Common myeloid progenitor, CD34-positive (primary cell): ENCODE measurements around the gene UBR2.

ENCODE experiments used
- CTCF ChIA-PET: fragments of 350-600 bp; sonication (Branson Sonifier 250); formaldehyde crosslinking; loops from one replicate; lab custom pipeline; 2021; ENCODE audit warnings: antibody characterized with exemption; lab: Charles Lee
- POLR2A ChIA-PET: fragments of 350-600 bp; sonication (Branson Sonifier 250); formaldehyde crosslinking; loops from one replicate; lab custom pipeline; 2021; ENCODE audit warnings: antibody characterized with exemption; lab: Charles Lee
- DNase-seq, 3 donors: peaks; one replicate each; pipeline versions ENCODE4 v3.0.0 to v3.0.0-alpha.2; 2013
- H3K27ac ChIP-seq, 2 experiments: 1 replicate in 1 of 2; 2 replicates in 1 of 2; pipeline ENCODE4 v1.7.0; 2013; ENCODE audit warnings: inconsistent platforms in 2 of 2, low read length in 2 of 2, mild to moderate bottlenecking in 2 of 2, low read depth in 1 of 2, moderate library complexity in 1 of 2; ENCODE audit not compliant: severe bottlenecking in 2 of 2, insufficient read depth in 1 of 2, poor library complexity in 1 of 2
- H3K27me3 ChIP-seq, 5 experiments: replicated peaks in 2 of 5; 1 replicate in 3 of 5; 2 replicates in 2 of 5; pipeline versions ENCODE4 v1.6.1 to v1.7.0; 2013; ENCODE audit warnings: low read length in 4 of 5, mild to moderate bottlenecking in 2 of 5, moderate library complexity in 2 of 5, inconsistent platforms in 1 of 5; ENCODE audit not compliant: insufficient read depth in 5 of 5, control insufficient read depth in 4 of 5
- H3K36me3 ChIP-seq, 4 experiments: 1 replicate in 2 of 4; 2 replicates in 2 of 4; pipeline versions ENCODE4 v1.6.1 to v1.7.0; 2013; ENCODE audit warnings: low read length in 3 of 4, control low read depth in 1 of 4, mild to moderate bottlenecking in 1 of 4; ENCODE audit not compliant: control insufficient read depth in 4 of 4, insufficient read depth in 4 of 4
- H3K4me1 ChIP-seq, 4 experiments: 1 replicate in 3 of 4; 2 replicates in 1 of 4; pipeline versions ENCODE4 v1.6.1 to v1.7.1; 2013; ENCODE audit warnings: low read length in 3 of 4, mild to moderate bottlenecking in 3 of 4, control low read depth in 1 of 4, inconsistent platforms in 1 of 4, moderate library complexity in 1 of 4; ENCODE audit not compliant: control insufficient read depth in 4 of 4, insufficient read depth in 4 of 4; ENCODE audit errors: control extremely low read depth in 1 of 4
- H3K4me3 ChIP-seq, 7 experiments: 1 replicate in 4 of 7; 2 replicates in 3 of 7; pipeline versions ENCODE4 v1.5.1 to v1.7.0; 2013; ENCODE audit warnings: mild to moderate bottlenecking in 7 of 7, low read length in 6 of 7, moderate library complexity in 6 of 7, inconsistent platforms in 2 of 7, low read depth in 2 of 7, control low read depth in 1 of 7; ENCODE audit not compliant: insufficient read depth in 4 of 7, control insufficient read depth in 1 of 7; ENCODE audit errors: extremely low read depth in 1 of 7
- H3K9me3 ChIP-seq, 5 experiments: 1 replicate in 4 of 5; 2 replicates in 1 of 5; pipeline versions ENCODE4 v1.6.1 to v1.7.1; 2013; ENCODE audit warnings: low read length in 4 of 5, mild to moderate bottlenecking in 2 of 5, inconsistent platforms in 1 of 5, low read depth in 1 of 5, moderate library complexity in 1 of 5; ENCODE audit not compliant: control insufficient read depth in 4 of 5, insufficient read depth in 2 of 5; ENCODE audit errors: control extremely low read depth in 1 of 5
- WGBS: methylation state at CpG from one replicate; pipeline ENCODE4 v1.1.5; 2013; ENCODE audit not compliant: insufficient coverage; 5-methylcytosine and 5-hydroxymethylcytosine counted together

Gene UBR2

GRCh38 chr6:42740725-42741124, 176.9 kb downstream of the UBR2 start:
- H3K27me3 ChIP-seq: no peaks in the 10 kb centered on the region
- H3K4me1 ChIP-seq: peaks cover 12 to 38% (median 35%) of the 10 kb centered on the region in 4 experiments
- POLR2A ChIA-PET: interaction anchor here (1.0 kb wide), 1 partner anchor 14 kb away, joined by 4 read pairs; no protein-coding TSS in a partner anchor
- WGBS: 100% methylated on average over 2 of the region's 3 CpGs
- CTCF ChIA-PET: interaction anchor here (0.6 to 8.3 kb wide), 6 partner anchors 13 to 110 kb away, joined by 3 to 61 read pairs (median 4); no protein-coding TSS in a partner anchor
- H3K4me3 ChIP-seq: no peak overlapping the region
- no peaks in the 10 kb centered on the region for H3K9me3 ChIP-seq
- DNase-seq: no peak
- H3K36me3 ChIP-seq: no peaks in the 10 kb centered on the region
- H3K27ac ChIP-seq: no peak overlapping the region

- 70% methylated on average over 4 of the region's 5 CpGs for WGBS
- ChIA-PET CTCF (interaction anchor here (0.6 to 8.3 kb wide), 5 partner anchors 14 to 81 kb away, joined by 3 to 61 read pairs (median 6); no protein-coding TSS in a partner anchor), POLR2A (interaction anchor here (0.5 to 1.3 kb wide), 6 partner anchors 29 to 137 kb away, joined by 3 to 10 read pairs (median 3); partner anchors contain the start of gene RPL7L1)
- Histone ChIP-seq H3K27me3 (no peaks in the 10 kb centered on the region), H3K36me3 (no peaks in the 10 kb centered on the region), H3K9me3 (no peaks in the 10 kb centered on the region), H3K4me1 (peaks cover 12 to 40% (median 37%) of the 10 kb centered on the region in 4 experiments), H3K27ac (peak overlapping the region in 1 of 2 experiments; percentile 2), H3K4me3 (peak overlapping the region in 1 of 7 experiments; percentile 8)
- DNase-seq: peak; percentile 76 to 96 (median 91)
Observed at GRCh38 chr6:42742116-42742894, 178.5 kb downstream of the UBR2 start.
